ENCODE data around the gene DNAH3.
A peak's percentile ranks its signal among the peaks of the same experiment; 100 is the strongest.
"Not testable (repeated sequence)": the region's sequence is repeated elsewhere in the genome, so short reads cannot be mapped to it uniquely, and the experiment has no call there.

DNAH3 gene

GRCh38 chr16:21116148-21116693, 34.4 kb downstream of the DNAH3 start:
- Histone ChIP-seq H3K36me3 (ENCODE audit: control insufficient read depth, insufficient read depth, low read length, severe bottlenecking) (no peaks in the 10 kb centered on the region), H3K4me1 (ENCODE audit: control insufficient read depth, insufficient read depth, low read length) (no peaks in the 10 kb centered on the region), H3K4me3 (ENCODE audit: low read length) (peak overlapping the region; percentile 56), H3K27me3 (replicated peaks; ENCODE audit: control insufficient read depth, insufficient read depth, low read length) (peaks cover under 1% of the 10 kb centered on the region), H3K9ac (ENCODE audit: low read length) (no peak overlapping the region), H3K9me3 (ENCODE audit: control insufficient read depth, low read length) (no peaks in the 10 kb centered on the region)
- DNase-seq (ENCODE audit: low read depth), result no peak

GRCh38 chr16:21115551-21115950, 35.1 kb downstream of the DNAH3 start:
- H3K4me3 ChIP-seq (ENCODE audit: low read length); H3K9ac ChIP-seq (ENCODE audit: low read length); H3K9me3 ChIP-seq (ENCODE audit: control insufficient read depth, low read length); H3K4me1 ChIP-seq (ENCODE audit: control insufficient read depth, insufficient read depth, low read length); H3K36me3 ChIP-seq (ENCODE audit: control insufficient read depth, insufficient read depth, low read length, severe bottlenecking); H3K27me3 ChIP-seq (replicated peaks; ENCODE audit: control insufficient read depth, insufficient read depth, low read length); DNase-seq (ENCODE audit: low read depth): not testable (repeated sequence)

- DNase-seq (ENCODE audit: low read depth), result peak; percentile 45
- Histone ChIP-seq H3K4me1 (ENCODE audit: control insufficient read depth, insufficient read depth, low read length) (no peaks in the 10 kb centered on the region), H3K9me3 (ENCODE audit: control insufficient read depth, low read length) (no peaks in the 10 kb centered on the region), H3K36me3 (ENCODE audit: control insufficient read depth, insufficient read depth, low read length, severe bottlenecking) (no peaks in the 10 kb centered on the region), H3K4me3 (ENCODE audit: low read length) (no peak overlapping the region), H3K27me3 (replicated peaks; ENCODE audit: control insufficient read depth, insufficient read depth, low read length) (peaks cover 4% of the 10 kb centered on the region), H3K9ac (ENCODE audit: low read length) (no peak overlapping the region)
Observed at GRCh38 chr16:21103941-21104860, 46.4 kb downstream of the DNAH3 start.

- Histone ChIP-seq H3K4me3 (ENCODE audit: low read length) (no peak overlapping the region), H3K4me1 (ENCODE audit: control insufficient read depth, insufficient read depth, low read length) (no peaks in the 10 kb centered on the region), H3K27me3 (replicated peaks; ENCODE audit: control insufficient read depth, insufficient read depth, low read length) (peaks cover 4% of the 10 kb centered on the region), H3K36me3 (ENCODE audit: control insufficient read depth, insufficient read depth, low read length, severe bottlenecking) (no peaks in the 10 kb centered on the region), H3K9ac (ENCODE audit: low read length) (no peak overlapping the region), H3K9me3 (ENCODE audit: control insufficient read depth, low read length) (no peaks in the 10 kb centered on the region)
- DNase-seq (ENCODE audit: low read depth), result peak; percentile 12
Observed at GRCh38 chr16:21101631-21102420, 48.8 kb downstream of the DNAH3 start.

GRCh38 chr16:21100447-21100846, 50.2 kb downstream of the DNAH3 start:
- Histone ChIP-seq H3K27me3 (replicated peaks; ENCODE audit: control insufficient read depth, insufficient read depth, low read length) (peaks cover 4% of the 10 kb centered on the region), H3K36me3 (ENCODE audit: control insufficient read depth, insufficient read depth, low read length, severe bottlenecking) (no peaks in the 10 kb centered on the region), H3K4me1 (ENCODE audit: control insufficient read depth, insufficient read depth, low read length) (no peaks in the 10 kb centered on the region), H3K9ac (ENCODE audit: low read length) (no peak overlapping the region), H3K4me3 (ENCODE audit: low read length) (no peak overlapping the region), H3K9me3 (ENCODE audit: control insufficient read depth, low read length) (no peaks in the 10 kb centered on the region)
- peak; percentile 50 for DNase-seq (ENCODE audit: low read depth)

- H3K36me3 ChIP-seq (ENCODE audit: control insufficient read depth, insufficient read depth, low read length, severe bottlenecking), result no peaks in the 10 kb centered on the region
- peak; percentile 27 for DNase-seq (ENCODE audit: low read depth)
- H3K4me3 ChIP-seq (ENCODE audit: low read length), result no peak overlapping the region
- H3K4me1 ChIP-seq (ENCODE audit: control insufficient read depth, insufficient read depth, low read length), result no peaks in the 10 kb centered on the region
- no peak overlapping the region for H3K9ac ChIP-seq (ENCODE audit: low read length)
- H3K9me3 ChIP-seq (ENCODE audit: control insufficient read depth, low read length), result no peaks in the 10 kb centered on the region
- H3K27me3 ChIP-seq (replicated peaks; ENCODE audit: control insufficient read depth, insufficient read depth, low read length), result no peaks in the 10 kb centered on the region
Observed at GRCh38 chr16:21097151-21097550, 53.5 kb downstream of the DNAH3 start.

- not testable (repeated sequence) for H3K9ac ChIP-seq (ENCODE audit: low read length); H3K9me3 ChIP-seq (ENCODE audit: control insufficient read depth, low read length); H3K4me1 ChIP-seq (ENCODE audit: control insufficient read depth, insufficient read depth, low read length); H3K36me3 ChIP-seq (ENCODE audit: control insufficient read depth, insufficient read depth, low read length, severe bottlenecking); H3K27me3 ChIP-seq (replicated peaks; ENCODE audit: control insufficient read depth, insufficient read depth, low read length); H3K4me3 ChIP-seq (ENCODE audit: low read length); DNase-seq (ENCODE audit: low read depth)
Observed at GRCh38 chr16:21094719-21095118, 55.9 kb downstream of the DNAH3 start.

GRCh38 chr16:21092951-21093350, 57.7 kb downstream of the DNAH3 start:
- no peaks in the 10 kb centered on the region for H3K36me3 ChIP-seq (ENCODE audit: control insufficient read depth, insufficient read depth, low read length, severe bottlenecking)
- H3K9me3 ChIP-seq (ENCODE audit: control insufficient read depth, low read length), result peaks cover 4% of the 10 kb centered on the region
- peaks cover 10% of the 10 kb centered on the region for H3K4me1 ChIP-seq (ENCODE audit: control insufficient read depth, insufficient read depth, low read length)
- no peak for DNase-seq (ENCODE audit: low read depth)
- H3K27me3 ChIP-seq (replicated peaks; ENCODE audit: control insufficient read depth, insufficient read depth, low read length), result no peaks in the 10 kb centered on the region
- no peak overlapping the region for H3K9ac ChIP-seq (ENCODE audit: low read length)
- no peak overlapping the region for H3K4me3 ChIP-seq (ENCODE audit: low read length)

GRCh38 chr16:21088646-21089538, 61.8 kb downstream of the DNAH3 start:
- DNase-seq (ENCODE audit: low read depth), result peak; percentile 36
- H3K4me3 ChIP-seq (ENCODE audit: low read length), result no peak overlapping the region
- H3K27me3 ChIP-seq (replicated peaks; ENCODE audit: control insufficient read depth, insufficient read depth, low read length), result no peaks in the 10 kb centered on the region
- peaks cover 4% of the 10 kb centered on the region for H3K9me3 ChIP-seq (ENCODE audit: control insufficient read depth, low read length)
- peaks cover 10% of the 10 kb centered on the region for H3K4me1 ChIP-seq (ENCODE audit: control insufficient read depth, insufficient read depth, low read length)
- H3K9ac ChIP-seq (ENCODE audit: low read length), result no peak overlapping the region
- no peaks in the 10 kb centered on the region for H3K36me3 ChIP-seq (ENCODE audit: control insufficient read depth, insufficient read depth, low read length, severe bottlenecking)

GRCh38 chr16:21088143-21088542, 62.5 kb downstream of the DNAH3 start:
- Histone ChIP-seq H3K4me3 (ENCODE audit: low read length) (no peak overlapping the region), H3K9me3 (ENCODE audit: control insufficient read depth, low read length) (peaks cover 4% of the 10 kb centered on the region), H3K36me3 (ENCODE audit: control insufficient read depth, insufficient read depth, low read length, severe bottlenecking) (no peaks in the 10 kb centered on the region), H3K27me3 (replicated peaks; ENCODE audit: control insufficient read depth, insufficient read depth, low read length) (no peaks in the 10 kb centered on the region), H3K9ac (ENCODE audit: low read length) (no peak overlapping the region), H3K4me1 (ENCODE audit: control insufficient read depth, insufficient read depth, low read length) (peaks cover 17% of the 10 kb centered on the region)
- DNase-seq (ENCODE audit: low read depth), result no peak
